Hepatocyte (in vitro differentiated cells): Measurements from ENCODE around the gene JAK1. TPM values are rescaled to one million over a fixed set of nuclear protein-coding genes. Genes with fewer than 3 reads are reported as not detected.

ENCODE experiments used
- DNase-seq: peaks from one replicate; pipeline ENCODE4 v3.0.0-alpha.2; 2016; ENCODE audit warnings: low spot score
- H2AFZ ChIP-seq: fragments of 200-600 bp; sonication (generic); 2 replicates; pipeline ENCODE4 v1.6.0; 2016; ENCODE audit warnings: antibody characterized with exemption, mild to moderate bottlenecking
- H3K27ac ChIP-seq: fragments of 200-600 bp; sonication (generic); 2 replicates; pipeline ENCODE4 v1.5.1; 2016; ENCODE audit warnings: mild to moderate bottlenecking
- H3K27me3 ChIP-seq: fragments of 200-600 bp; sonication (generic); 2 replicates; pipeline ENCODE4 v1.6.1; 2016
- H3K36me3 ChIP-seq: fragments of 200-600 bp; sonication (generic); replicated peaks from 2 replicates; pipeline ENCODE4 v1.5.1; 2016; ENCODE audit warnings: low read depth; ENCODE audit not compliant: insufficient read depth
- H3K4me1 ChIP-seq: fragments of 200-600 bp; sonication (generic); 2 replicates; pipeline ENCODE4 v1.5.1; 2016; ENCODE audit warnings: mild to moderate bottlenecking, moderate library complexity; ENCODE audit not compliant: insufficient read depth
- H3K4me2 ChIP-seq: fragments of 200-600 bp; sonication (generic); 2 replicates; pipeline ENCODE4 v1.6.0; 2016
- H3K4me3 ChIP-seq: fragments of 200-600 bp; sonication (generic); 2 replicates; pipeline ENCODE4 v1.5.1; 2016; ENCODE audit warnings: mild to moderate bottlenecking
- H3K79me2 ChIP-seq: fragments of 200-600 bp; sonication (generic); 2 replicates; pipeline ENCODE4 v1.6.0; 2017; ENCODE audit warnings: mild to moderate bottlenecking
- H3K9me2 ChIP-seq: fragments of 200-600 bp; sonication (generic); replicated peaks from 2 replicates; pipeline ENCODE4 v1.6.0; 2017; ENCODE audit warnings: mild to moderate bottlenecking; ENCODE audit not compliant: insufficient read depth
- H3K9me3 ChIP-seq: fragments of 200-600 bp; sonication (generic); 2 replicates; pipeline ENCODE4 v1.5.1; 2016; ENCODE audit warnings: low read depth, mild to moderate bottlenecking
- H4K20me1 ChIP-seq: fragments of 200-600 bp; sonication (generic); 2 replicates; pipeline ENCODE4 v1.6.0; 2016; ENCODE audit warnings: mild to moderate bottlenecking; ENCODE audit not compliant: insufficient read depth, poor library complexity, severe bottlenecking
- EZH2 ChIP-seq: fragments of 200-600 bp; sonication (generic); IDR thresholded peaks from 2 replicates; pipeline ENCODE4 v1.6.1; 2016; ENCODE audit warnings: antibody characterized with exemption, mild to moderate bottlenecking, borderline replicate concordance
- EZH2phosphoT487 ChIP-seq: fragments of 200-600 bp; sonication (generic); IDR thresholded peaks from one replicate; pipeline ENCODE4 v1.6.1; 2018; ENCODE audit warnings: antibody characterized with exemption, mild to moderate bottlenecking, low read depth, moderate library complexity; ENCODE audit not compliant: unreplicated experiment, severe bottlenecking
- WGBS: methylation state at CpG from one replicate; pipeline ENCODE4 v1.1.6; 2016; ENCODE audit warnings: low lambda C conversion rate; ENCODE audit errors: missing lambda C conversion rate; 5-methylcytosine and 5-hydroxymethylcytosine counted together
- polyA plus RNA-seq: library from polyadenylated mRNA; unstranded; fragments of >200 nt; fragmentation: Nextera tagmentation; extraction: Ambion mirVana; gene quantifications from 2 replicates; pipeline ENCODE4 v1.2.1, GENCODE V29; 2016
- total RNA-seq: library from RNA; depleted of rRNA; stranded (reverse); fragments of >200 nt; gene quantifications from 2 replicates; pipeline ENCODE4 v1.2.3, GENCODE V29; 2014
- TF ChIP-seq, protein P1 (sequence below): fragments of 200-600 bp; sonication (generic); IDR thresholded peaks from 2 replicates; pipeline ENCODE4 v1.5.1; 2016; ENCODE audit warnings: antibody characterized with exemption, mild to moderate bottlenecking; ENCODE audit not compliant: poor library complexity

JAK1 gene
- total and polyA plus RNA-seq, 2 experiments from 2014 or later, result 60.2 to 102 TPM

DNA sequence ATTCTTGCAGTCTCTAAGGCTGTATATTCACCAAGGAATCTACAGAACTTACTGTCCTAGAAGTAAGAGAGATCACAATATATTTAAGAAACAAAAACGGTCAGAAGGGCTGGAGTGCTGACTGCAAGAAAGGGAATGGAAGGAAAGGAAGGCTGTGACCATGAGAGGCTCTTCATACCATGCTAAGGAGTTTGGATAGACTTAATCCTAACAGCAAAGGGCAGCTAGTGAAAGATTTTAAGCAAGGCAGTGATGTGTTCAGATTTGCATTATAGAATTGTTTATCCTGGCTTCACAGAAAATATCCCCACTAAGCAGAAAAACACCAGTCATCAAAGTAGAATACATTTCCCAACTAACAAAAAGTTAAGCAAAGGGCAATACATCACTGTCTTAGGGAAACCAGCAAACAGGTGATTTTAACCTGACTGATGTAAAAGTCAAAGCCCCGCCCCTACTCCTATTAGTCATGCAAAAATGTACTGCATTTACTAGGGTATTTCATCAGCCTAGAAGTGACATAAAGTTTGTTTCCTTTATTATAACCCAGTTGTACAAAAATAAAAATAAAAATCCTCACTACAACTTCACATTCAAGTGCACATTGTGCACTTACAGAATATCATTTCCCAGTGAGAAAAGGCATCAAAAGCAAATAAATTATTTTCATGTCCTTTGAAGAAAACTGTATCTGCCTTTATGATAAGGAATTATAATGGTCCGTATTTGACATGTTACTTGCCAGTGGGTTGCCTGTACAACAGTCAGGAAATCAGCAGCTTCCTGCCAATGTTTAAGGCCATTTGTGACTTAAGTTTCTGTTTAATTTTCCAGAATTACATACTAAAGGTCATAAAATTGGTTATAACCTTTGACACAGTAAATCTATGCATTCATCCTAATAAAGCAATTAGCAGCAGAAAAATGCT lies 17.2 kb downstream of the JAK1 start:
- Histone ChIP-seq H3K27ac (peak overlapping the region; percentile 71), H3K36me3 (no peaks in the 10 kb centered on the region), H3K9me2 (no peaks in the 10 kb centered on the region), H4K20me1 (peaks cover 9% of the 10 kb centered on the region), H3K4me2 (no peak overlapping the region), H3K27me3 (no peaks in the 10 kb centered on the region), H2AFZ (no peak overlapping the region), H3K4me1 (peaks cover 37% of the 10 kb centered on the region), H3K4me3 (no peak overlapping the region), H3K9me3 (no peaks in the 10 kb centered on the region), H3K79me2 (peaks cover 94% of the 10 kb centered on the region)
- 75% methylated on average over 3 of the region's 3 CpGs for WGBS
- TF ChIP-seq, protein P1, sequence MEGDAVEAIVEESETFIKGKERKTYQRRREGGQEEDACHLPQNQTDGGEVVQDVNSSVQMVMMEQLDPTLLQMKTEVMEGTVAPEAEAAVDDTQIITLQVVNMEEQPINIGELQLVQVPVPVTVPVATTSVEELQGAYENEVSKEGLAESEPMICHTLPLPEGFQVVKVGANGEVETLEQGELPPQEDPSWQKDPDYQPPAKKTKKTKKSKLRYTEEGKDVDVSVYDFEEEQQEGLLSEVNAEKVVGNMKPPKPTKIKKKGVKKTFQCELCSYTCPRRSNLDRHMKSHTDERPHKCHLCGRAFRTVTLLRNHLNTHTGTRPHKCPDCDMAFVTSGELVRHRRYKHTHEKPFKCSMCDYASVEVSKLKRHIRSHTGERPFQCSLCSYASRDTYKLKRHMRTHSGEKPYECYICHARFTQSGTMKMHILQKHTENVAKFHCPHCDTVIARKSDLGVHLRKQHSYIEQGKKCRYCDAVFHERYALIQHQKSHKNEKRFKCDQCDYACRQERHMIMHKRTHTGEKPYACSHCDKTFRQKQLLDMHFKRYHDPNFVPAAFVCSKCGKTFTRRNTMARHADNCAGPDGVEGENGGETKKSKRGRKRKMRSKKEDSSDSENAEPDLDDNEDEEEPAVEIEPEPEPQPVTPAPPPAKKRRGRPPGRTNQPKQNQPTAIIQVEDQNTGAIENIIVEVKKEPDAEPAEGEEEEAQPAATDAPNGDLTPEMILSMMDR, result no peak
- TF ChIP-seq EZH2 (no peak), EZH2phosphoT487 (no peak)
- DNase-seq, result peak; percentile 74

DNA sequence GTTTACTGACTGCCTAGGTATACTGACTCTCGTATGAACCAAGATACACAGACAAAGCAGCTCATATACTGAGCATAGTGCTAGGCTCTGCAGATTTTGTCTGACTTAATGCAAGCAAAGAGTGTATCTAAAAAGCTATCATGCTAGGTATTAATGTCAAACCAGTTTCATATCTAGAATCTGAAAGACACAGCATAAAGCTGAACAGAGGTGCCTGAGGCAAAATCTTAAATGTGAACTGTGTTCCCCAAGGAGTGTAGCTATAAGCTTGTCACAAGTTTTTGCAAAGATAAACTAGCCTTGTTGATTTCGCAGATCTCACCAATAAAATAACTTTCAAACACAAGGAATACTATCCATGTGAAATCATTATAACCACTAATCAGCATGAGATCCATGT lies 18.1 kb downstream of the JAK1 start:
- H3K9me2 ChIP-seq, result no peaks in the 10 kb centered on the region
- H4K20me1 ChIP-seq, result peaks cover 9% of the 10 kb centered on the region
- no peak overlapping the region for H3K4me2 ChIP-seq
- TF ChIP-seq, protein P1, result no peak
- TF ChIP-seq EZH2phosphoT487, result no peak
- no peak for TF ChIP-seq EZH2
- H3K27ac ChIP-seq, result peak overlapping the region; percentile 60
- no peaks in the 10 kb centered on the region for H3K27me3 ChIP-seq
- no peaks in the 10 kb centered on the region for H3K36me3 ChIP-seq
- peaks cover 34% of the 10 kb centered on the region for H3K4me1 ChIP-seq
- no peaks in the 10 kb centered on the region for H3K9me3 ChIP-seq
- H3K79me2 ChIP-seq, result peaks cover 94% of the 10 kb centered on the region
- no peak overlapping the region for H2AFZ ChIP-seq
- no peak for DNase-seq
- H3K4me3 ChIP-seq, result no peak overlapping the region
- WGBS, result 83% methylated on average over 2 of the region's 2 CpGs

DNA sequence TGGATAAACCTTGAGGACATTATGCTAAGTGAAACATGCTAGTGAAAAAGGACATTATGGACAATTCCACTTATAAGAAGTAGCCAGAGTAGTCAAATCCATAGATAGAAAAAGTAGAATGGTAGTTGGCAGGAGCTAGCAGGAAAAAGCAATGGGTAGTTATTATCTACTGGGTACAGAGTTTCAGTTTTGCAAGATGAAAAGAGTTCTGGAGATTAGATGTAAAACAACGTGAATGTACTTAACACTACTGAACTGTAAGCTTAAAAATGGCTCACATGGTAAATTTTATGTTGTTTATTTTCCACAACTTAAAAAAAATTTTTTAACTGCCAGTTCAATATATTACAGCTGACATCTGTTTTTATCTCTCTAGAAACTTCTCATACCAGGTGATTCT lies 19.4 kb downstream of the JAK1 start:
- Histone ChIP-seq H3K4me1 (peaks cover 21% of the 10 kb centered on the region), H3K27me3 (no peaks in the 10 kb centered on the region), H3K4me2 (no peak overlapping the region), H3K27ac (no peak overlapping the region), H4K20me1 (peaks cover 2% of the 10 kb centered on the region), H3K9me3 (no peaks in the 10 kb centered on the region), H3K79me2 (peaks cover 94% of the 10 kb centered on the region), H3K9me2 (no peaks in the 10 kb centered on the region), H2AFZ (no peak overlapping the region), H3K36me3 (no peaks in the 10 kb centered on the region), H3K4me3 (no peak overlapping the region)
- DNase-seq, result no peak
- TF ChIP-seq EZH2phosphoT487, result no peak
- 0% methylated on average over 1 of the region's 1 CpG for WGBS

DNA sequence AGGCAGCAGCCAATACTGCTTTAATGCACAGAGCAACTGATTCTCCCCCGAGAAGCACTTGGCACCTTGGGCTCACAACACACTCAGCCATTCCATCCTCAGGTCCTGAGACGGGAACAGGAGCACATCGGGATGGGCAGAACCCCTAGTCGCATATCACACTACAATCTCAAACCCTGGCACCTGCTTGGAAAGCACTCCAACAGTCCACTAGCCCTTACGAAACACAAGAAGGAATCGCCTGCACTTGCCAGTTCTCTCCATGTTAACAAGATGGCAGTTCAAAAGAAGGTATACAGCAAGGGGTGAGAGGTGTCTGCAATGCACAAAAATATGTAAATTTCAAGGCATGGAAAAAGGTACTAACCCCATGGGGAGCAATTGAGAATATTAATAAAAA lies 21.4 kb downstream of the JAK1 start:
- peaks cover 3% of the 10 kb centered on the region for H4K20me1 ChIP-seq
- H3K4me2 ChIP-seq, result no peak overlapping the region
- no peaks in the 10 kb centered on the region for H3K9me2 ChIP-seq
- H3K9me3 ChIP-seq, result no peaks in the 10 kb centered on the region
- H3K4me1 ChIP-seq, result peaks cover 10% of the 10 kb centered on the region
- no peak overlapping the region for H3K27ac ChIP-seq
- H2AFZ ChIP-seq, result no peak overlapping the region
- H3K4me3 ChIP-seq, result no peak overlapping the region
- TF ChIP-seq EZH2 (no peak), EZH2phosphoT487 (no peak)
- TF ChIP-seq, protein P1, result no peak
- no peak for DNase-seq
- H3K27me3 ChIP-seq, result no peaks in the 10 kb centered on the region
- peaks cover 98% of the 10 kb centered on the region for H3K79me2 ChIP-seq
- H3K36me3 ChIP-seq, result no peaks in the 10 kb centered on the region
- 97% methylated on average over 6 of the region's 6 CpGs for whole genome bisulfite sequencing
